ENCODE results near the gene RHBDF1. TPM values are rescaled to one million over a fixed set of nuclear protein-coding genes. Genes with fewer than 3 reads are reported as not detected.
A peak's percentile ranks its signal among the peaks of the same experiment; 100 is the strongest.

RHBDF1 gene
- total and polyA plus RNA-seq, 2 donors from 2014 or later, result 12.0 to 33.1 TPM

- FAIRE-seq (no peak), DNase-seq (no peak)
- peaks cover 0 to 17% (median 0%) of the 10 kb centered on the region in 3 donors for H3K4me1 ChIP-seq (ENCODE audit: control insufficient read depth in 2 of 3, insufficient read depth in 2 of 3, low read depth in 1 of 3, low read length in 3 of 3)
- H3K27ac ChIP-seq (ENCODE audit: low read depth in 2 of 2, low read length in 2 of 2), result no peak overlapping the region
- TF ChIP-seq CTCF (IDR thresholded peaks at IDR 0.05; ENCODE audit: borderline replicate concordance, extremely low read depth, insufficient read depth), result no peak
- H3K9me3 ChIP-seq (ENCODE audit: control insufficient read depth in 2 of 3, insufficient read depth in 1 of 3, low read length in 3 of 3), result no peaks in the 10 kb centered on the region
- no peaks in the 10 kb centered on the region for H3K27me3 ChIP-seq (ENCODE audit: control insufficient read depth, insufficient read depth, low read length)
- H3K36me3 ChIP-seq (ENCODE audit: control insufficient read depth in 2 of 3, insufficient read depth in 3 of 3, low read length in 3 of 3), result peaks cover 0 to 19% (median 6%) of the 10 kb centered on the region in 3 donors
- intact Hi-C loops (cut with DNase I), result no loop called here
- H3K9ac ChIP-seq (ENCODE audit: low read length in 3 of 3), result no peak overlapping the region
- no peak overlapping the region for H3K4me3 ChIP-seq (ENCODE audit: low read length in 3 of 3)
These were observed 13.4 kb upstream of the RHBDF1 start for GRCh38 chr16:85865-86264.

GRCh38 chr16:85407-85782 is 13.0 kb upstream of the RHBDF1 start:
- peaks cover 0 to 16% (median 6%) of the 10 kb centered on the region in 3 donors for H3K36me3 ChIP-seq (ENCODE audit: control insufficient read depth in 2 of 3, insufficient read depth in 3 of 3, low read length in 3 of 3)
- DNase-seq (peak in 1 of 5 donors; percentile 39), FAIRE-seq (no peak)
- no peak overlapping the region for H3K9ac ChIP-seq (ENCODE audit: low read length in 3 of 3)
- peaks cover 0 to 17% (median 0%) of the 10 kb centered on the region in 3 donors for H3K4me1 ChIP-seq (ENCODE audit: control insufficient read depth in 2 of 3, insufficient read depth in 2 of 3, low read depth in 1 of 3, low read length in 3 of 3)
- intact Hi-C loops (cut with DNase I), result no loop called here
- no peak overlapping the region for H3K27ac ChIP-seq (ENCODE audit: low read depth in 2 of 2, low read length in 2 of 2)
- no peak overlapping the region for H3K4me3 ChIP-seq (ENCODE audit: low read length in 3 of 3)
- H3K9me3 ChIP-seq (ENCODE audit: control insufficient read depth in 2 of 3, insufficient read depth in 1 of 3, low read length in 3 of 3), result no peaks in the 10 kb centered on the region
- TF ChIP-seq CTCF (IDR thresholded peaks at IDR 0.05; ENCODE audit: borderline replicate concordance, extremely low read depth, insufficient read depth), result no peak
- no peaks in the 10 kb centered on the region for H3K27me3 ChIP-seq (ENCODE audit: control insufficient read depth, insufficient read depth, low read length)

- peaks cover 0 to 13% (median 6%) of the 10 kb centered on the region in 3 donors for H3K36me3 ChIP-seq (ENCODE audit: control insufficient read depth in 2 of 3, insufficient read depth in 3 of 3, low read length in 3 of 3)
- no peak overlapping the region for H3K9ac ChIP-seq (ENCODE audit: low read length in 3 of 3)
- FAIRE-seq, result no peak
- H3K4me3 ChIP-seq (ENCODE audit: low read length in 3 of 3), result no peak overlapping the region
- peak; percentile 57 to 93 (median 74) for DNase-seq
- no peak for TF ChIP-seq CTCF (IDR thresholded peaks at IDR 0.05; ENCODE audit: borderline replicate concordance, extremely low read depth, insufficient read depth)
- H3K27ac ChIP-seq (ENCODE audit: low read depth in 2 of 2, low read length in 2 of 2), result peak overlapping the region; percentile 28 to 34
- no peaks in the 10 kb centered on the region for H3K27me3 ChIP-seq (ENCODE audit: control insufficient read depth, insufficient read depth, low read length)
- intact Hi-C loops (cut with DNase I), result no loop called here
- peaks cover 0 to 17% (median 0%) of the 10 kb centered on the region in 3 donors for H3K4me1 ChIP-seq (ENCODE audit: control insufficient read depth in 2 of 3, insufficient read depth in 2 of 3, low read depth in 1 of 3, low read length in 3 of 3)
- no peaks in the 10 kb centered on the region for H3K9me3 ChIP-seq (ENCODE audit: control insufficient read depth in 2 of 3, insufficient read depth in 1 of 3, low read length in 3 of 3)
These were observed 12.4 kb upstream of the RHBDF1 start for GRCh38 chr16:84718-85406.

All from kidney (tissue), 14 donors.